LNCaP clone FGC (cell line): ENCODE measurements around the gene ZBTB37.
A peak's percentile ranks its signal among the peaks of the same experiment; 100 is the strongest.

Experiments used
- DNase-seq: peaks from one replicate; pipeline ENCODE4 v3.0.0-alpha.2; 2011; ENCODE audit warnings: low read depth
- H3K4me3 ChIP-seq: 2 replicates; pipeline ENCODE4 v1.5.1; 2011; ENCODE audit warnings: mild to moderate bottlenecking, low read depth, low read length, control low read depth
- CTCF ChIP-seq: IDR thresholded peaks from 2 replicates; pipeline ENCODE4 v1.5.1; 2012; ENCODE audit warnings: mild to moderate bottlenecking; ENCODE audit not compliant: control insufficient read depth, insufficient read depth; ENCODE audit errors: extremely low read depth

ZBTB37 gene

GRCh38 chr1:173866413-173867115 lies 1.6 kb upstream of the ZBTB37 start:
- peak overlapping the region; percentile 92 for H3K4me3 ChIP-seq
- TF ChIP-seq CTCF, result no peak
- DNase-seq, result no peak

- TF ChIP-seq CTCF, result no peak
- DNase-seq, result no peak
- H3K4me3 ChIP-seq, result peak overlapping the region; percentile 92
These were observed 933 bp upstream of the ZBTB37 start for GRCh38 chr1:173867141-173867752.

- H3K4me3 ChIP-seq, result peak within 1 kb of the TSS; percentile 92
- DNase-seq, result peak; percentile 100
- TF ChIP-seq CTCF, result no peak
These were observed 371 bp upstream of the ZBTB37 start, which contains the start of gene GAS5 for GRCh38 chr1:173867753-173868265. Gene GAS5 (minus strand): TSS chr1:173867989.

GRCh38 chr1:173869021-173869359 lies 810 bp downstream of the ZBTB37 start:
- peak; percentile 98 for DNase-seq
- TF ChIP-seq CTCF, result no peak
- peak overlapping the region; percentile 92 for H3K4me3 ChIP-seq

- TF ChIP-seq CTCF, result no peak
- peak overlapping the region; percentile 92; the same call in 1 of the 2 replicates for H3K4me3 ChIP-seq
- DNase-seq, result no peak
These were observed 2.3 kb downstream of the ZBTB37 start for GRCh38 chr1:173870252-173871075.

- no peak for DNase-seq
- H3K4me3 ChIP-seq, result no peak overlapping the region
- TF ChIP-seq CTCF, result no peak
These were observed 2.9 kb downstream of the ZBTB37 start for GRCh38 chr1:173871091-173871490.
